GM19351 (cell line): ENCODE results near the gene OR9Q1.

Experiments
- ATAC-seq: cut with Tn5 transposase; IDR thresholded peaks from one replicate; pipeline ENCODE4 v1.9.1; 2021; ENCODE audit warnings: mild to moderate bottlenecking, moderate library complexity; ENCODE audit not compliant: unreplicated experiment

OR9Q1 gene

DNA sequence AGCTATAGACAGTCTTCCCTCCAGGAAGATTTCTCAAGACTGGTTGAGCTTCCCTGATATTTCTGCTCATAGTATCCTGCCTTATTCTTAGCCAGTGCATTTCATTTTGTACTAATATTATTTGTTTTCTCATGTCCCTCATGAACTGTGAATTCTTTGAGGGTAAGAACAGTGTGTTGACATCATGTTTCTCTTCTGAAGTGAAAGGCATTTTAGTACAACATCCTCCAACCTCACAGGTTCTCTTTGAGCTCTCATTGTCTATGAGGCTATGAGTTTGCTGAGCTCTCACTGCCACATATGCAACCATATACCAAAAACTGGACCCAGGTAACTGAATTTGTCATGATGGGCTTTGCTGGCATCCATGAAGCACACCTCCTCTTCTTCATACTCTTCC lies 7.0 kb downstream of the OR9Q1 start, which contains the start of gene OR6Q1:
OR6Q1 (plus strand) TSS at position 301 of the 400 bp plus-strand sequence; CDS start at position 301, 0 bp downstream.
- no peak for ATAC-seq

GRCh38 chr11:58034471-58034870 lies 10.8 kb downstream of the OR9Q1 start:
- ATAC-seq, result no peak

- no peak for ATAC-seq
Measured at GRCh38 chr11:58039589-58039988, 15.9 kb downstream of the OR9Q1 start.

DNA sequence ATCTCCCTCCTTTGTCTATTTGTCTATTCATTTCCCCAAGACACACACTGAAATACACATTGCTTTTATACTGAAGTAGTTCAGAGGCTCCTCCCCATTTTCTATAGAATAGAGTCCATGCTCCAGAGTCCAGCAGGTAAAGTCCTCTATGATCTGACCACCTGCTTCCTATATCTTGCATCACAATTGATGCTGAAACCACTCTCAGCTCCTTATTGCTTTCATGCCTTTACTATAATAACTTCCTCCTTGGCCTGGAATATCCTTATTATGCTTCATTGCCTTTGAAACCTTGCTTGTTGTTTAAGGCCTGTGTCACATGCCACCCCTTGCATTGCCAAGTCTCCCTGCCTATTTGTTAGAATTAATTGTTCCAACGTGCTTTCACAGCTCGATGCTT lies 19.7 kb downstream of the OR9Q1 start:
- no peak for ATAC-seq

GRCh38 chr11:58046231-58046630 lies 22.6 kb downstream of the OR9Q1 start:
- no peak for ATAC-seq

- no peak for ATAC-seq
Measured at GRCh38 chr11:58047818-58048217, 24.1 kb downstream of the OR9Q1 start.

GRCh38 chr11:58055806-58056401 lies 32.2 kb downstream of the OR9Q1 start:
- ATAC-seq, result no peak

GRCh38 chr11:58057481-58057880 lies 33.8 kb downstream of the OR9Q1 start:
- ATAC-seq, result no peak

GRCh38 chr11:58058276-58059006 lies 34.8 kb downstream of the OR9Q1 start:
- no peak for ATAC-seq

DNA sequence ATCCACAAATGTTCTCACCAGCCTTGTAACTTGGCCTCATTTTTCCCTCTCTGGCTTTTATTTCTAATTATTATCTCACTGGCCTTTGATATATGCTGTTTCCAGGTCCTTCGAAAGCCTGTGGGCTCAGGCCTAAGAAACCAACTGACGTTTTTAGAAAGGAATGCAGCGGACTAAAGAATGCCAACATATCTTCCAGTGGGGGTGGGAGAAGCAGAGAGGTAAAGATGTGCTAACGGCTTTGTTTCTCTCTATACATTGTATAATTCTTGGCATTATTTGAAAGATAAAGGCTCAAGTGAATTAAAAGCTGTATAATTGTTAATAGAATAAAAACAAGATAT lies 35.3 kb downstream of the OR9Q1 start:
- ATAC-seq, result no peak

GRCh38 chr11:58060535-58060934 lies 36.9 kb downstream of the OR9Q1 start:
- no peak for ATAC-seq

GRCh38 chr11:58060939-58061672 lies 37.4 kb downstream of the OR9Q1 start:
- no peak for ATAC-seq

DNA sequence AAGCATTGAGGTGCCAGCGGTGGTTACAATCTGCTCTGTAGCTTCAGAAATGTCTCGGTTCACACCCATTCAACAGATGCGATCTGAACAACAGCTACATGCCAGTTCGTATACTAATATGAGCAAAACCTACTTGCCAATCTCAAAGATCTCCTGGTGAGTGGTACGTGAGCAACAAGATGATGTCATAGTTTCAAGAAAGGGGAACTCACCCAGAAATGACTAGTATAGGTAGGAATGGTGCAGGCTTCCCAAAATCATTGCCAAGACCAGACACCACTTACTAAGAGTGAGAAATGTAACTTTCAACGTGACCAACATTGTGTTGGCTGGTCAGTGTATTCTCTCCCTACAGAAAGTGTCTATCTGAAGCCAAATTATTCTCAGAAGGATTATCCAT lies 38.1 kb downstream of the OR9Q1 start:
- ATAC-seq, result no peak

GRCh38 chr11:58067685-58068084 lies 44.0 kb downstream of the OR9Q1 start:
- ATAC-seq, result no peak

GRCh38 chr11:58068655-58069054 lies 45.0 kb downstream of the OR9Q1 start:
- ATAC-seq, result no peak

- ATAC-seq, result no peak
Measured at GRCh38 chr11:58070585-58070984, 46.9 kb downstream of the OR9Q1 start.

- no peak for ATAC-seq
Measured at GRCh38 chr11:58075781-58076180, 52.1 kb downstream of the OR9Q1 start.

GRCh38 chr11:58086528-58086927 lies 62.8 kb downstream of the OR9Q1 start:
- no peak for ATAC-seq

GRCh38 chr11:58097437-58097836 lies 73.8 kb downstream of the OR9Q1 start:
- no peak for ATAC-seq

GRCh38 chr11:58121096-58121495 lies 97.4 kb downstream of the OR9Q1 start:
- no peak for ATAC-seq

GRCh38 chr11:58125469-58125868 lies 101.8 kb downstream of the OR9Q1 start, which contains the start of gene OR9I1:
TSS of gene OR9I1 (minus strand) at chr11:58125530. CDS start at chr11:58119444, 6,086 bp downstream.
- ATAC-seq, result no peak

GRCh38 chr11:58127350-58127749 lies 103.7 kb downstream of the OR9Q1 start:
- ATAC-seq, result no peak
